GM21515 (cell line): ENCODE data around the gene HAT1.

Source experiments
- ATAC-seq: cut with Tn5 transposase; IDR thresholded peaks from one replicate; pipeline ENCODE4 v1.9.1; 2021; ENCODE audit not compliant: unreplicated experiment

HAT1 gene

GRCh38 chr2:171913517-171913916, 8.7 kb upstream of the HAT1 start:
- ATAC-seq: no peak

- ATAC-seq: no peak
Observed at GRCh38 chr2:171919453-171919852, 2.8 kb upstream of the HAT1 start.

GRCh38 chr2:171921970-171922229, 361 bp upstream of the HAT1 start:
- peak; percentile 22 for ATAC-seq

- no peak for ATAC-seq
Observed at GRCh38 chr2:171923206-171923605, 945 bp downstream of the HAT1 start.

- no peak for ATAC-seq
Observed at GRCh38 chr2:171924170-171924942, 2.1 kb downstream of the HAT1 start.

- ATAC-seq: no peak
Observed at GRCh38 chr2:171930385-171930784, 8.1 kb downstream of the HAT1 start.

- ATAC-seq: no peak
Observed at GRCh38 chr2:171939058-171939742, 16.9 kb downstream of the HAT1 start.

- no peak for ATAC-seq
Observed at GRCh38 chr2:171939743-171940071, 17.4 kb downstream of the HAT1 start.

- ATAC-seq: no peak
Observed at GRCh38 chr2:171941316-171941699, 19.0 kb downstream of the HAT1 start.

GRCh38 chr2:171943869-171944268, 21.6 kb downstream of the HAT1 start:
- no peak for ATAC-seq

GRCh38 chr2:171952276-171952675, 30.0 kb downstream of the HAT1 start:
- no peak for ATAC-seq

- no peak for ATAC-seq
Observed at GRCh38 chr2:171952748-171953147, 30.5 kb downstream of the HAT1 start.

- ATAC-seq: no peak
Observed at GRCh38 chr2:171956135-171956825, 34.0 kb downstream of the HAT1 start.

GRCh38 chr2:171957061-171957460, 34.8 kb downstream of the HAT1 start:
- no peak for ATAC-seq

- ATAC-seq: no peak
Observed at GRCh38 chr2:171958475-171958874, 36.2 kb downstream of the HAT1 start.

GRCh38 chr2:171959998-171960397, 37.7 kb downstream of the HAT1 start:
- no peak for ATAC-seq

GRCh38 chr2:171960570-171960969, 38.3 kb downstream of the HAT1 start:
- no peak for ATAC-seq

GRCh38 chr2:171963198-171963597, 40.9 kb downstream of the HAT1 start:
- no peak for ATAC-seq

- no peak for ATAC-seq
Observed at GRCh38 chr2:171964308-171964707, 42.0 kb downstream of the HAT1 start.

- no peak for ATAC-seq
Observed at GRCh38 chr2:171965238-171965637, 43.0 kb downstream of the HAT1 start.

- no peak for ATAC-seq
Observed at GRCh38 chr2:171965661-171966060, 43.4 kb downstream of the HAT1 start.

- ATAC-seq: no peak
Observed at GRCh38 chr2:171966235-171966634, 44.0 kb downstream of the HAT1 start.
